ENCODE measurements around the gene HDAC4.

HDAC4 gene

DNA sequence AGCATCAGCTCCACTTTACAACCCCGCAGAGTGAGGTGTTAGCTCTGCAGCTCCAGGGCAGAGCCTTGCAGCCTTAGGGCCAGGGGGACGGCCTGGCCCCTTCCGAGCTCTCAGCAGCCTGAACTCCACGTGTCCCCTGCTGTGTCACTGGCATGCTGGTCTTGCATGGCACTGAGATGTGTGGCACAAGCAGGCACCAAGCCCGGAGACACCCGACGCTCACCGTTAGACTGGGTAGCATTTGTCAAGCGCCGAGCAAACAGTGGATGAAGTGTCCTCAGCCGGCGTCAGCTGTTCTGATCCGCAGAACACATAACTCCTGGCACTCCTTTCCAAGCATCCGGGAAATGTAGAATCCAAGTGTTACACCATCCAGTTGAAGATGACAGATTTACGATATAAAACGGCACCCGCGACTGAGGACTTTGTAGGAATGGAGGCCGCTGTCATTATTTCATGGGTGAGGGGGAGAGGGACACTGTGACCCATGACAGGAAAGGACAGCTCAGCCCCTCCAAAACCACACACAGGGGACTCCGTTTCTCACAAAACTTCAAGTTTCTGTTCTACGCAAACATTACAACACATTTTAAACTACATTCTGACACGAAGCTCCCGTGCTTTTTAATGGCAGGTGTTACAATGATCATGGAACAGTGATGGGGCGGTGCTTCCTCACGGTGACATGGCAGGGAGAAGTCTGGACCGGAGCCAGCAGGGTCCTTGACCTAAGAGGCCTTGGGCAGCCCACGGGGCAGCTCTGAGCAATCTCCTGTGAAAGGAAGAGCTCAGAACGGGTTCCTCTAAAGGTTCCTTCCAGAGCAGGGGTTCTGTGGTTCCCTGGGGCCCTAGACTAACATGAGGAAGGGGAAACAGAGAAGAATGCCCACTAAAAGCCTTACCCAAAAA is 89.4 kb downstream of the HDAC4 start:
- no peaks in the 10 kb centered on the region for H3K9me3 Mint-ChIP-seq
- DNase-seq, result peak; percentile 12

DNA sequence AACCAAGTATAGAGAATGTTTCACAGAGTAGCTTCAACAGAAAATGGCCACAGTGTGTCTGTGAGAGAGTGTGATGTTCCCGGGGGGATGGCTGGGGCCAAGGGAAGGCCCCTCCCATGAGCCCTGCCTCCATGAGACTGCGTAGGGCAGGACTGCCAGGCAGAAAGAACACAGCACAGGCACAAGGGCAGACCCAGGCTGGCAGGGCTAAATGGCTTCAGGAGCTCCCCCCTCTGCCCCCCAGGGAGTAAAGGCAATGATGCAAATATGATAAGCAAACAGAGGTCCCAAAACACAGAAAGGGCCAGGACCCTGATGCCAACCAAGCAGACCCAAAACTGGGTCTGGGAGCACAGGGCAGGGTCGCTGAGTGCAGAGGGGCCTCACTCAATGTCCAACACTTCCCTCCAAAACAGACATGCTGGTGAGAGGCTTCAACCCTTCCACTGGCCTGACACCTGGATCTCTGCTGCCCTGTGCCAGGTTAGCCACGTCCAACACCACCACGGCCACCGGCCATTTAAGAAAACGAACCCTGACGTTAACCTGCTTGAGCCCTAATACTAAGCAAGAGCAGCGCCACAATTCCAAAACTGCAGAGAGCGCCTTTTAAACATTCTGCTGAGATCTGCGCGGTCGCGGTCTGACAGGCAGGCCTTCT is 90.3 kb downstream of the HDAC4 start:
- H3K36me3 Mint-ChIP-seq, result peaks cover 15% of the 10 kb centered on the region
- peaks cover 17% of the 10 kb centered on the region for H3K4me1 Mint-ChIP-seq
- peak; percentile 8 for DNase-seq
- no peaks in the 10 kb centered on the region for H3K9me3 Mint-ChIP-seq
- H3K27me3 Mint-ChIP-seq, result no peaks in the 10 kb centered on the region
- no peak overlapping the region for H3K27ac Mint-ChIP-seq
- CTCF ChIA-PET, result no interaction called here
- H3K4me3 Mint-ChIP-seq, result no peak overlapping the region

More for the DNA sequence above, 89.4 kb downstream of the HDAC4 start:
- H3K4me3 Mint-ChIP-seq, result no peak overlapping the region
- H3K4me1 Mint-ChIP-seq, result peaks cover 11% of the 10 kb centered on the region
- CTCF ChIA-PET, result no interaction called here
- no peak overlapping the region for H3K27ac Mint-ChIP-seq
- peaks cover 15% of the 10 kb centered on the region for H3K36me3 Mint-ChIP-seq
- H3K27me3 Mint-ChIP-seq, result no peaks in the 10 kb centered on the region

DNA sequence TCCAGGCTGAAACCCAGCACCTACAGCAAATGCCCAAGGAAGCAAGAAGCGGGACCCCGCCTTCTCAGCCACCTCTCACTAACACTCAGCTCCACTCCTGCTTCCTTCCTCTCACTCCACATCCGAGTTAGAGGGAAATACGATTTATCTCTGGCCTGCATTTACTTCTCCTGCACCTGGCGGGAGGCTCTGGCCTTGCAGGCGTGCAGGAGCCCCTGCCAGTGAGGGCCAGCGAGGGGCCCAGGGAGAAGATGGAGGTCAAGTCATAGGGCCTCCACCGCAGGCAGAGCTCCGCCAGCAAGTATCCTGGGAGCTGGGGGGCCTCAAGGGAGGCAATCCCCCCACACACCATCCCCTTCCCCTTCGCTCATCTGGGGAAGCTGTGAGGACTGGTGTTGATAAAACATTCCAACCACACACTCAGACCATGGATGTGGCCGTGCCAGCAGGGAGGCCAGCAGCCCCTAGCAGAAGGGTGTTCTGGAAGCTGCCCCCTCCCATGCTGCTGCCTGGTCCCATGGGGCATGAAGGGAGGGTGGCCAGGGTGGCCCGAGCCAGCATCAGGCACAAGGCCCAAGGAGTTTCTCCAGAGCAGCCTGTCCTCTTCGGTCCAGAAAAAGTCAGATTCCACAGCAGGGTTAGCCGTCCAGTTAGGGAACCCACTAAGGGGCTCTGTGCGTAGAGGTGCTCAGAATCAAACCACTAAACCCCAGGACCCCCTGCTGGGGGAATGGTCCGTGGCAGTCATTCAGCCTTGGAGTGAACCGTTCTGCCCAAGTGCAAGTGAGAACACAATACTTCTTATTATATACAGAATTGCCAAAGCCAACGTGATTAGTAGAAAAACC is 91.2 kb downstream of the HDAC4 start:
- Mint-ChIP-seq H3K36me3 (peaks cover 8% of the 10 kb centered on the region), H3K4me3 (no peak overlapping the region), H3K9me3 (no peaks in the 10 kb centered on the region), H3K27me3 (no peaks in the 10 kb centered on the region), H3K27ac (no peak overlapping the region), H3K4me1 (peaks cover 16% of the 10 kb centered on the region)
- CTCF ChIA-PET, result no interaction called here
- peak; percentile 11 for DNase-seq

DNA sequence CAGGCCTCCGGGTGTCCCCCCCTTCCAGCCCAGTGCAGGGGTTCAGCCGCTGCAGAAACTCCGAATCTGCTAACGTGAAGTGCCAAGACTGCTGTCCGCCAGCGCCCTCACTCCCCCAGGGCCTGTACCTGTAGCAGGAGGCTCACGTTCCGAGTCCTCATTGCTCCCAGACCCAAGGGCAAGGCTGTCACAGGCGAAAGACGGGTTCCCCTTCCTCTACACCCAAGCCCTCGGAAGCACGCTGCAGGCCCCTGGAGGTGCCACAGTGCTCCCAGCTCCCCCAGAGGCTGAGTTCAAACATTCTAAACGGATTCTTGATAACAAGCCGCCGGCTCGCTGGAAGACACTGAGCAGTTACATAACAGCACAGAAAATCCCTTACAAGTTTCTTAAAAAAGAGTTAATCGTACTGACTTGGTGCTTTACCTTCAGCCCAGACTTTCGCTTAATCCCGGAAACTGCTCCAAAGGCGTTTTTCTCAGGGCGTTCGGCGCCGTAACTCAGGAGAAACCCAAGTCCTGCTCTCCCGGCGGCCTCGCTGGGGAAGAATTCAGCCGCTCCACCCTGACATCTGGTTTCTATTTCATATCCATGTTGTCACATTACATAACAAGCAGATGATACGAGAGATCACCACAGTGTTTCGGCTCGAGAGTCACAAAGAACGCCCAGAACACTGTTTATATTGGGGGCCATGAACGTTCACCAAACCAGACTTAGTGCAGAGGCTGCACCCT is 92.0 kb downstream of the HDAC4 start:
- Mint-ChIP-seq H3K4me1 (peaks cover 21% of the 10 kb centered on the region), H3K27ac (no peak overlapping the region), H3K4me3 (no peak overlapping the region), H3K27me3 (no peaks in the 10 kb centered on the region), H3K9me3 (no peaks in the 10 kb centered on the region), H3K36me3 (peaks cover 3% of the 10 kb centered on the region)
- DNase-seq, result peak; percentile 5
- CTCF ChIA-PET, result interaction anchor here (0.7 kb wide), 1 partner anchor 15 kb away, joined by 3 read pairs; no protein-coding TSS in a partner anchor

DNA sequence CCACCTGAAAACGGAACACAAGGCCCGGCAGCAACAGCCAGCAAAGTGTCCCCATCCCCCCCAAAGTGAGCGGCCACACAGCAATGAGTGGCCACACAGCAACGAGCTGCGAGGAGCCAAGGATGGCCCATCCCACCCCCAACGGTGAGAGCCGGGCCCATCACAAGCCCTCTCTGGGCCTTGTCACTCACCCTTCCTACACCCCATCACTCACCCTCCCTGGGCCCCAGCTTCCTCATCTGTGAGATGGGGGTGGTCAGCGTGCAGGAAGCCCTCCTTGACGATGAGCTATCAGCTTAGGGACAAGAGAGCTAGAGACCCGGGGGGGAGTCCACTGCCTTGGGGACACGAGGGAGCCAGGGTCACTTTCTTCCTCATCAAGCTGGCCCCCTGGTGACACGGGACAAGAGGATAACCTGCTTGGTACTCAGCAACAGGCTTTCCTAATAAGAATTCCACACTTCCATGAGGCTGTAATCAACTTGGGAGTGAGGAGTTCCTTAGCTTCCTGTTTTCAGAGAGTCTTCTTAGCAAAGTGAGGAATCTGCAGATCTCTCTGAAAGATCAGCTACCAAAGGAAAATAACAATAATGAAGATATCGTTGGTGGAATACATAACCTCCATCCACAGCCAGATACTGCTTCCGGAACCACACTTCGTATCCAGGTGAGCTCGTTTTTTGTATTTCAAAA is 92.8 kb downstream of the HDAC4 start:
- peaks cover 6% of the 10 kb centered on the region for H3K36me3 Mint-ChIP-seq
- H3K4me3 Mint-ChIP-seq, result no peak overlapping the region
- H3K4me1 Mint-ChIP-seq, result peaks cover 28% of the 10 kb centered on the region
- H3K27me3 Mint-ChIP-seq, result peaks cover 3% of the 10 kb centered on the region
- no peak overlapping the region for H3K27ac Mint-ChIP-seq
- no peaks in the 10 kb centered on the region for H3K9me3 Mint-ChIP-seq
- CTCF ChIA-PET, result interaction anchor here (0.7 kb wide), 1 partner anchor 15 kb away, joined by 3 read pairs; no protein-coding TSS in a partner anchor
- no peak for DNase-seq

DNA sequence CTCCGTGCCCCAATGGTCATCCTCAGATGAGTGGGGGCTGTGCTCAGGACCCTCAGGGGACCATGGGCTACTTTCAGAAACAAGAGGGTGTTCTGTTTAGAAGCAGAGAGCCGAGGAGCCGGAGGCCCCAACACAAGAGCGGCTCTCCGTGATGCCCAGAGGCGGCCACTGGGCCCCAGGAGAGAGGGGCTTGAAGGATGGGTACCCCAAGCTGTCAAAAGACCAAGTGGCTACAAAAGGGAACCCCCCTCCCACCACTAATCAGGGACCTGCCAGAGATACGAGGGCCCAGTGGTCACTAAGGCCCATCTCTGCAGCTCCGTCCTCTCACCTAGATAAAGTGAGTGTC is 93.6 kb downstream of the HDAC4 start:
- Mint-ChIP-seq H3K27ac (no peak overlapping the region), H3K4me3 (no peak overlapping the region), H3K27me3 (peaks cover 3% of the 10 kb centered on the region), H3K4me1 (peaks cover 33% of the 10 kb centered on the region), H3K36me3 (peaks cover 6% of the 10 kb centered on the region), H3K9me3 (no peaks in the 10 kb centered on the region)
- DNase-seq, result no peak
- CTCF ChIA-PET, result no interaction called here

DNA sequence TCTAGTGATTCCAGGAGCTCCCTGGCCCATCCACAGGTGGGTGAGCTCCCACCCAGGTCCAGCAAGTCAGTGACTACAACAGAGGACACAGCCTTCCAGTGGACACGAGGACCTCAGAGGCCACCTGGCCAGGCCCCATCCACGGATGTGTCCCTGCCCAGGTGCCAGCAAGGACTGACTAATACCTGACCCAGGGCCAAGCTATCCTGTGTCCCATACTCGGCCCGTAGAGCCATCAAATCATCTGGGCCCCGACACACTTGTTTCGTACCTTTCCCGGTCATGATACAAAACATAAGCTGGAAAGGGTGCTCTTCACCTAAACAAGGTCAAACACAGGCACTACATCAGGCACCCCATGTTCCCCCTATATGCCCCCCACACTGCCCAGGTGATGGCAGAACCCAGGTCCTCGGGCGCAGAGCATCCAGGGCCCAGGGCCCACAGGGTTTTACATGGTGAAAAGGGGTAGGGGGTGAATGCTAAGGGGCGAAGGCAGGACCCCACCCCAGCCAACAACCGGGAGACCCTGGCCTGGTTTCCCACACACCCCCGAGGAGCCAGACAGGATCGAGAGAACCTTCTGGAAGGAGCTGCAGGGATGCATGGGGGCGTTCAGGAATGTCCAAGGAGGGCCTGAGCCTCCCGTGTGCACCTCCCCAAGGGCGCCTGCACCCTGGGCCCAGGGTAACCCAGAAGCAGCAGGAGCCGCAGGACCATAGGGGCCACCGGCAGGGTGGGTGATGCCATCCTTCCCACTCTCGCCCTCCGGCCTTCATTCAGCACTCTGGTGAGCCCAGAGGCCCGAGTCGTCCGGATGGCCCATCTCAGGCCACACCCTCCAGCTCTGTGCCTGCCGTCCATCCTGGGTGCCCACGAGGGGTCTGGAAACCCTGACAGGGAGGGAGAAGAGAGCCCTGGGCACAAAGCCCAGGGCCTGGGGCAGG is 94.3 kb downstream of the HDAC4 start:
- Mint-ChIP-seq H3K36me3 (peaks cover 6% of the 10 kb centered on the region), H3K4me3 (no peak overlapping the region), H3K27ac (no peak overlapping the region), H3K9me3 (no peaks in the 10 kb centered on the region), H3K4me1 (peaks cover 39% of the 10 kb centered on the region), H3K27me3 (peaks cover 3% of the 10 kb centered on the region)
- CTCF ChIA-PET, result interaction anchor here (1.2 kb wide), 1 partner anchor 15 kb away, joined by 3 read pairs; no protein-coding TSS in a partner anchor
- DNase-seq, result no peak

DNA sequence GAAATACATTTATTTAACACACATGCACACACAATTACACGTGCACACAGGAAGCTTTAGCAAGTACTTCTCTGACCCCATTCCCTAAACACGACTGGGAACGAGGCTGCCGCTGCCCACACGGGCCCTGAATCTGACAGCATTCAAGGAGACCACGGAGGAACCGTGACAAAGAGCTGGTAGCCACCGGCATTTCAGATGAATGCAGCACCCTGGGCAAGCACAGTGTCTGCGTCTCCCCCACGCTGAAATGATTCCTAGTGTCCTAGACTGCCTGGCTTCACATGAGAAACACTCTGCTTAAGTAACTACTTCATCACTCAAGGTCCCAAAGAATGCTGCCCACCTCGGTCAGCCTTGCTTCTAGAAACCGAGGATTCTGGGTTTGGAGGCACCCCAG is 95.0 kb downstream of the HDAC4 start:
- peaks cover 42% of the 10 kb centered on the region for H3K4me1 Mint-ChIP-seq
- H3K27ac Mint-ChIP-seq, result no peak overlapping the region
- H3K4me3 Mint-ChIP-seq, result no peak overlapping the region
- peaks cover 3% of the 10 kb centered on the region for H3K27me3 Mint-ChIP-seq
- CTCF ChIA-PET, result interaction anchor here (1.2 kb wide), 1 partner anchor 15 kb away, joined by 3 read pairs; no protein-coding TSS in a partner anchor
- no peaks in the 10 kb centered on the region for H3K9me3 Mint-ChIP-seq
- DNase-seq, result no peak
- H3K36me3 Mint-ChIP-seq, result peaks cover 6% of the 10 kb centered on the region

DNA sequence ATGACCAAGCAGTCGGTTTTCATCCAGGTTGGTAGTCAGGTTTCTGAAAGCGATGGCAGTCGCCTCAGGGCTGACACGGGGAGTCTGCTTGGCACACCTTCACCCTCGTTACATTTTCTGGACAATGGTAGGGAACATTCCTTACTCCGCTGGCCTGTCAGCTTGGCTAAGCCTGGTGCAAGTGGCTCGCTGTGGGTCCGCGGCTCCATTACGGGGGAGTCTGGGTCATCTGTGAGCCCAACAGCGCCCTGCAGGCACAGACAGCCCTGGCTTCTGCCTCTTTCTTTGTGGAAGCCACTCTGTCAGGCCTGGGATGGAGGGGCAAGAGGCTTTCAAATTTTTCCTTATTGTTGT is 95.6 kb downstream of the HDAC4 start:
- Mint-ChIP-seq H3K27ac (no peak overlapping the region), H3K27me3 (peaks cover 3% of the 10 kb centered on the region), H3K4me1 (peaks cover 42% of the 10 kb centered on the region), H3K4me3 (no peak overlapping the region), H3K9me3 (no peaks in the 10 kb centered on the region), H3K36me3 (peaks cover 5% of the 10 kb centered on the region)
- DNase-seq, result no peak
- CTCF ChIA-PET, result interaction anchor here (1.0 to 2.7 kb wide), 3 partner anchors 10 to 38 kb away, joined by 3 to 11 read pairs (median 3); no protein-coding TSS in a partner anchor

DNA sequence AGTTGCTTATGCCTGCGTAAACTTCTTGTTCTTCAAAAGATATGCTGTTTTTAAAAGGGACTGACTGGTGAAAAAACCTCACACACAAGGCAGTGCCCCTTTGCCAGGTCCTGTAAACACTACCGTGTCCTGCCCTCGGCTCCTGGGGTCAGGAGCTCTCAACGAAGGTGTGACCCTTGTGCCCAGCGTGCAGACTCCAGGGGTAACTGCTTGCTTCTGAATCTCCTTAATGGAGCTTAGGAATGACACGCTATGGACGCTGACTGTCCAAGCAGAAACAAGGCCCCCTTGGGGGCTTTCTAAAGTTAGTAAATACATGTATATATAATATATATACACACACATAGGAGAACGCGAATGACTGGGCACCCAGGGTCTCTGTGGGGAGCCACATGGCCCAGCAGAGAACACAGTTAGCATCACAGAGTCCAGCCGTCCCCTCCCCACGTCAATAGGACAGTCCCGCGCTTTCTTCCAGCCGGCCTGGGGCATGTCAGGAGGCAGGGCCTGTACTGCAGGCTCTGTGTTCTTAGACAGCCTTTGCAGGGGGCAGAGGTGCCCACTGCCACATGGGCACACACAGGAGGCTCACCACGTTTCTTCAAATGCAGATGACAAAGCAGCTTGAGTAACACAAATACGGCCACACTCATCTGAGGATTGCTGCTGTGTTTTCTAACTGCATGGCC is 96.1 kb downstream of the HDAC4 start:
- no peak for DNase-seq
- H3K36me3 Mint-ChIP-seq, result peaks cover 7% of the 10 kb centered on the region
- peaks cover 7% of the 10 kb centered on the region for H3K27me3 Mint-ChIP-seq
- CTCF ChIA-PET, result interaction anchor here (0.9 to 2.7 kb wide), 7 partner anchors 10 to 76 kb away, joined by 3 to 11 read pairs (median 3); no protein-coding TSS in a partner anchor
- no peak overlapping the region for H3K27ac Mint-ChIP-seq
- peaks cover 45% of the 10 kb centered on the region for H3K4me1 Mint-ChIP-seq
- H3K9me3 Mint-ChIP-seq, result no peaks in the 10 kb centered on the region
- no peak overlapping the region for H3K4me3 Mint-ChIP-seq

DNA sequence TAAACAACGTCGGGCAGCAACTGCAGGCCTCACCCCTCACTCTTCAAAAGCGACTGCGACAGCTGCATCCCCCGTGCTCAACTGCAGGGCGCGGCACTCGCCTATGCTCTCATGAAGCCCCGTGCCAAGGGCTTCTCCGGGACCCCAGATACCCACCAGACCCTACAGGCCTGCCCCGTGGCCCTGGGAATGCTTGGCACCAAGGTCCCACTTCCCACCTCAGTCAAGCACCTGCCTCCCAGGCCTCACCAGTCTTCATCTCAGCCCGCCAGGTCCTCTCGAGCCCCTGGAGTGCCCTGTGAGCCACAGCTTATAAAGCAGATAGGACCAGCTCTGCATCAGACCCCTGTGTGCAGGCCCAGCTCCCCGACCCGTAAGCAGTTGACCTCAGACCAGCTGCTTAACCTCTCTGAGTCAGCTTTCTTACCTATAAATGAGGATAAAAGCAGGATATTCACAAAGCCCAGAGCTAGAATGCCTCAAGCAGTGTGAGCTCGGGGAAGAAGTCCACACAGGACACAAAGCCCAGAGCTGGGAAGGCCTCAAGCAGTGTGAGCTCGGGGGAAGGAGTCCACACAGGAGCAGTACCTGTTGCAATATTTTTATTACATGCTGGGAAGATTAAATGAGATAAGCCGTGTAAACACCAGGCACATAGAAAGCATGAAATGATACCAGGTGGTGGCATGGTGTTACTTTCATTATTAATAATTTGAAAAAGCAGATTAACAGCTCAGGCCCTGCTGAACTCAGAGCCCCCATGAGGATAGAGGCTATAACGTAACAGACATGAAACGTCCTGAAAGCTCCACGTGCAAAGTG is 96.9 kb downstream of the HDAC4 start:
- no peak overlapping the region for H3K27ac Mint-ChIP-seq
- CTCF ChIA-PET, result interaction anchor here (0.6 to 2.7 kb wide), 8 partner anchors 11 to 265 kb away, joined by 3 to 11 read pairs (median 4); no protein-coding TSS in a partner anchor
- peaks cover 47% of the 10 kb centered on the region for H3K4me1 Mint-ChIP-seq
- no peak overlapping the region for H3K4me3 Mint-ChIP-seq
- peaks cover 7% of the 10 kb centered on the region for H3K27me3 Mint-ChIP-seq
- H3K9me3 Mint-ChIP-seq, result no peaks in the 10 kb centered on the region
- DNase-seq, result no peak
- peaks cover 7% of the 10 kb centered on the region for H3K36me3 Mint-ChIP-seq
